SK-N-SH treated with all-trans-retinoic acid at 6 μM for 48 hours (cell line): Measurements from ENCODE around the gene NAGLU.

Experiments used
- ATAC-seq: fragments of 200-7000 bp; cut with Tn5 transposase; 3 replicates; pipeline ENCODE4 v1.9.1; 2020; ENCODE audit warnings: mild to moderate bottlenecking, moderate library complexity
- ARNTL ChIP-seq: fragments of 450-650 bp; formaldehyde crosslinking; IDR thresholded peaks from 2 replicates; pipeline ENCODE4 v1.5.0; 2020; ENCODE audit warnings: low read depth, mild to moderate bottlenecking, moderate library complexity, borderline replicate concordance
- BACH2 ChIP-seq: fragments of 250-450 bp; sonication (Bioruptor Pico); IDR thresholded peaks from 2 replicates; pipeline ENCODE4 v1.9.0; 2021; ENCODE audit warnings: mild to moderate bottlenecking, borderline replicate concordance
- CSDC2 ChIP-seq: fragments of 250-450 bp; sonication (Bioruptor Pico); IDR thresholded peaks from 2 replicates; pipeline ENCODE4 v1.5.0; 2020; ENCODE audit warnings: mild to moderate bottlenecking, moderate library complexity
- ESRRG ChIP-seq: fragments of 250-450 bp; sonication (Bioruptor Pico); IDR thresholded peaks from 2 replicates; pipeline ENCODE4 v1.6.1; 2021; ENCODE audit warnings: mild to moderate bottlenecking
- GLIS3 ChIP-seq: fragments of 250-450 bp; sonication (Bioruptor Pico); IDR thresholded peaks from 2 replicates; pipeline ENCODE4 v1.5.0; 2020; ENCODE audit warnings: mild to moderate bottlenecking, moderate library complexity
- ISL1 ChIP-seq: fragments of 250-450 bp; sonication (Bioruptor Pico); IDR thresholded peaks from 2 replicates; pipeline ENCODE4 v2.1.2; 2022; ENCODE audit warnings: mild to moderate bottlenecking, moderate library complexity
- OSR1 ChIP-seq: fragments of 250-450 bp; sonication (Bioruptor Pico); IDR thresholded peaks from 2 replicates; pipeline ENCODE4 v1.8.0; 2022; ENCODE audit warnings: moderate library complexity, mild to moderate bottlenecking, inconsistent platforms
- PPARA ChIP-seq: fragments of 250-450 bp; sonication (Bioruptor Pico); IDR thresholded peaks from 2 replicates; pipeline ENCODE4 v1.5.0; 2020; ENCODE audit warnings: mild to moderate bottlenecking, borderline replicate concordance
- RARB ChIP-seq: fragments of 250-450 bp; sonication (Bioruptor Pico); IDR thresholded peaks from 2 replicates; pipeline ENCODE4 v1.8.0; 2021; ENCODE audit warnings: mild to moderate bottlenecking, moderate library complexity
- SNAI2 ChIP-seq: fragments of 250-450 bp; sonication (Bioruptor Pico); IDR thresholded peaks from 2 replicates; pipeline ENCODE4 v1.5.0; 2020; ENCODE audit warnings: mild to moderate bottlenecking, moderate library complexity
- TCF4 ChIP-seq: fragments of 250-450 bp; sonication (Bioruptor Pico); IDR thresholded peaks from 2 replicates; pipeline ENCODE4 v1.8.0; 2021; ENCODE audit warnings: mild to moderate bottlenecking, moderate library complexity, borderline replicate concordance
- ZC3H10 ChIP-seq: fragments of 250-450 bp; sonication (Bioruptor Pico); IDR thresholded peaks from 2 replicates; pipeline ENCODE4 v1.5.1; 2021; ENCODE audit warnings: mild to moderate bottlenecking, moderate library complexity
- ZFP3 ChIP-seq: fragments of 250-450 bp; sonication (Bioruptor Pico); IDR thresholded peaks from 2 replicates; pipeline ENCODE4 v1.5.0; 2020; ENCODE audit warnings: mild to moderate bottlenecking, moderate library complexity
- ZFP30 ChIP-seq: fragments of 450-650 bp; formaldehyde crosslinking; IDR thresholded peaks from 2 replicates; pipeline ENCODE4 v1.5.0; 2022; ENCODE audit warnings: mild to moderate bottlenecking, moderate library complexity
- ZNF565 ChIP-seq: fragments of 450-650 bp; formaldehyde crosslinking; conservative IDR thresholded peaks from 2 replicates; pipeline ENCODE4 v1.5.0; 2020; ENCODE audit warnings: low read depth, mild to moderate bottlenecking, moderate library complexity
- ZNF70 ChIP-seq: fragments of 450-650 bp; formaldehyde crosslinking; IDR thresholded peaks from 2 replicates; pipeline ENCODE4 v1.5.0; 2020; ENCODE audit warnings: mild to moderate bottlenecking, moderate library complexity
- TF ChIP-seq, protein P1 (sequence below): fragments of 250-450 bp; sonication (Bioruptor Pico); IDR thresholded peaks from 2 replicates; pipeline ENCODE4 v1.8.0; 2020; ENCODE audit warnings: mild to moderate bottlenecking, moderate library complexity, borderline replicate concordance
- TF ChIP-seq, protein P2 (sequence below): fragments of 250-450 bp; sonication (Bioruptor Pico); IDR thresholded peaks from 2 replicates; pipeline ENCODE4 v1.5.1; 2021; ENCODE audit warnings: mild to moderate bottlenecking, moderate library complexity
- TF ChIP-seq, protein P3 (sequence below): fragments of 250-450 bp; sonication (Bioruptor Pico); IDR thresholded peaks from 2 replicates; pipeline ENCODE4 v1.5.1; 2020; ENCODE audit warnings: low read depth, mild to moderate bottlenecking, moderate library complexity
- TF ChIP-seq, protein P4 (sequence below): fragments of 250-450 bp; sonication (Bioruptor Pico); IDR thresholded peaks from 2 replicates; pipeline ENCODE4 v1.5.0; 2020; ENCODE audit warnings: mild to moderate bottlenecking, moderate library complexity
- TF ChIP-seq, protein P5 (sequence below): fragments of 250-450 bp; sonication (Bioruptor Pico); IDR thresholded peaks from 2 replicates; pipeline ENCODE4 v1.8.0; 2021; ENCODE audit warnings: low read depth, mild to moderate bottlenecking, moderate library complexity, borderline replicate concordance

Gene NAGLU

DNA sequence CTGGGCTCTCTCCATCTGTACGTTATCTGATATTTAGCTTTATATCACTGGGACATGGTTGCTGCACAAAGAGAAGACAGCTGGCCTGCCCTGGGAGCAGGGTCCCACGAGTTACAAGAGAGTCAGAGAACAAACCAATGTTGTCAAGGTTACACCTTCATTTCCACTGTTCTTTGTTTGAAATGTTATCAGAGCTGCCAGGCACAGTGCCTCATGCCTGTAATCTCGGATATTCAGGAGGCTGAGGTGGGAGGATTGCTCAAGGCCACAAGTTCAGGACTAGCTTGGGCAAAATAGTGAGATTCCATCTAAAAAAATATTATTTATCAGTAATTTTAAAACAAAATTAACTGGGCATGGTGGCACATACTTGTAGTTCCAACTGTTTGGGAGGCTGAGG is 42.7 kb upstream of the NAGLU start (continued):
- TF ChIP-seq, protein P1, sequence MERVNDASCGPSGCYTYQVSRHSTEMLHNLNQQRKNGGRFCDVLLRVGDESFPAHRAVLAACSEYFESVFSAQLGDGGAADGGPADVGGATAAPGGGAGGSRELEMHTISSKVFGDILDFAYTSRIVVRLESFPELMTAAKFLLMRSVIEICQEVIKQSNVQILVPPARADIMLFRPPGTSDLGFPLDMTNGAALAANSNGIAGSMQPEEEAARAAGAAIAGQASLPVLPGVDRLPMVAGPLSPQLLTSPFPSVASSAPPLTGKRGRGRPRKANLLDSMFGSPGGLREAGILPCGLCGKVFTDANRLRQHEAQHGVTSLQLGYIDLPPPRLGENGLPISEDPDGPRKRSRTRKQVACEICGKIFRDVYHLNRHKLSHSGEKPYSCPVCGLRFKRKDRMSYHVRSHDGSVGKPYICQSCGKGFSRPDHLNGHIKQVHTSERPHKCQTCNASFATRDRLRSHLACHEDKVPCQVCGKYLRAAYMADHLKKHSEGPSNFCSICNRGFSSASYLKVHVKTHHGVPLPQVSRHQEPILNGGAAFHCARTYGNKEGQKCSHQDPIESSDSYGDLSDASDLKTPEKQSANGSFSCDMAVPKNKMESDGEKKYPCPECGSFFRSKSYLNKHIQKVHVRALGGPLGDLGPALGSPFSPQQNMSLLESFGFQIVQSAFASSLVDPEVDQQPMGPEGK (CRISPR knock-in tag) = no peak
- TF ChIP-seq OSR1 (CRISPR knock-in tag) (no peak), BACH2 (no peak), ZNF565 (CRISPR knock-in tag) (no peak)

DNA sequence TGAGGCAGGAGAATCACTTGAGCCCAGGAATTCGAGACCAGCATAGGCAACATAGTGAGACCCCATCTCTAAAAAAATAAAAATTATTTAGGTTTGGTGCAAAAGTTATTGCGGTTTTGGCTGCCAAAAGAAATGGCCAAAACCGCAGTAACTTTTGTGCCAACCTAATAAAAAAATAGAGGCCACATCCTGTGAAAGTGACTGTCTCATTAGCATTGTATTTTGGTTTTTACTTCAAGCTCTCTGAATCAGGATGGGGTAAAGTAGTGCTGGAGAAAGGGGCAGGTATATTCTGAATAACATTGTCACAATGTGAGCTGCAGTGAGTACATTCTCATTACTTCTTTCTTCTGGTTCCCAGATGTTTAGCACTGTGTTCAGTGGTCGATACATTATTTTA is 41.4 kb upstream of the NAGLU start:
- no peak for ATAC-seq
- TF ChIP-seq CSDC2 (CRISPR knock-in tag) = no peak
- no peak for TF ChIP-seq ZNF565 (CRISPR knock-in tag)
- no peak for TF ChIP-seq TCF4
- TF ChIP-seq, protein P2, sequence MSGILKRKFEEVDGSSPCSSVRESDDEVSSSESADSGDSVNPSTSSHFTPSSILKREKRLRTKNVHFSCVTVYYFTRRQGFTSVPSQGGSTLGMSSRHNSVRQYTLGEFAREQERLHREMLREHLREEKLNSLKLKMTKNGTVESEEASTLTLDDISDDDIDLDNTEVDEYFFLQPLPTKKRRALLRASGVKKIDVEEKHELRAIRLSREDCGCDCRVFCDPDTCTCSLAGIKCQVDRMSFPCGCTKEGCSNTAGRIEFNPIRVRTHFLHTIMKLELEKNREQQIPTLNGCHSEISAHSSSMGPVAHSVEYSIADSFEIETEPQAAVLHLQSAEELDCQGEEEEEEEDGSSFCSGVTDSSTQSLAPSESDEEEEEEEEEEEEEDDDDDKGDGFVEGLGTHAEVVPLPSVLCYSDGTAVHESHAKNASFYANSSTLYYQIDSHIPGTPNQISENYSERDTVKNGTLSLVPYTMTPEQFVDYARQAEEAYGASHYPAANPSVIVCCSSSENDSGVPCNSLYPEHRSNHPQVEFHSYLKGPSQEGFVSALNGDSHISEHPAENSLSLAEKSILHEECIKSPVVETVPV (CRISPR knock-in tag) = no peak
- no peak for TF ChIP-seq GLIS3 (CRISPR knock-in tag)
- TF ChIP-seq ISL1 (CRISPR knock-in tag) = no peak
- no peak for TF ChIP-seq RARB (CRISPR knock-in tag)
- TF ChIP-seq ZC3H10 = no peak
- no peak for TF ChIP-seq PPARA
- TF ChIP-seq ZFP3 (CRISPR knock-in tag) = no peak
- no peak for TF ChIP-seq ESRRG
- no peak for TF ChIP-seq ZFP30
- TF ChIP-seq, all 23 proteins: peak for 0

DNA sequence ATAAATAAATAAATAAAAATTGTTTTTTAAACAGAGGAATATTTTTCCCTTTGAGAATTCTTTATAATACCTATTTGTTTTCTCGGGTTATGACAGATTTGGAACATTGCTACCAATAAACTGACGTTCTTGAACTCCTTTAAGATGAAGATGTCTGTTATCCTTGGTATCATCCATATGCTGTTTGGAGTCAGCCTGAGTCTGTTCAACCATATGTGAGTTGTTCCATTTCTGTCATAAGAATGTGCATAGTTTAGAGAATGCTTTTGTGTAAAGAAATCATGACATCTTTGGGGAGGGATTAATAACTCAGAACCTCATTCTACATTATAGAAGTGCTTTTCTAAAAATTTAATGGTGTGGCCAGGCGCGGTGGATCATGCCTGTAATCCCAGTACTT is 37.2 kb upstream of the NAGLU start:
- no peak for ATAC-seq
- TF ChIP-seq ISL1 (CRISPR knock-in tag) (no peak), ZNF70 (CRISPR knock-in tag) (no peak), BACH2 (no peak), ARNTL (CRISPR knock-in tag) (no peak), CSDC2 (CRISPR knock-in tag) (no peak), SNAI2 (no peak), ZFP30 (no peak), RARB (CRISPR knock-in tag) (no peak), OSR1 (CRISPR knock-in tag) (no peak), TCF4 (no peak), PPARA (no peak), ZC3H10 (no peak), ESRRG (no peak), GLIS3 (CRISPR knock-in tag) (no peak)
- TF ChIP-seq, protein P1 (CRISPR knock-in tag) = no peak
- TF ChIP-seq, protein P3, sequence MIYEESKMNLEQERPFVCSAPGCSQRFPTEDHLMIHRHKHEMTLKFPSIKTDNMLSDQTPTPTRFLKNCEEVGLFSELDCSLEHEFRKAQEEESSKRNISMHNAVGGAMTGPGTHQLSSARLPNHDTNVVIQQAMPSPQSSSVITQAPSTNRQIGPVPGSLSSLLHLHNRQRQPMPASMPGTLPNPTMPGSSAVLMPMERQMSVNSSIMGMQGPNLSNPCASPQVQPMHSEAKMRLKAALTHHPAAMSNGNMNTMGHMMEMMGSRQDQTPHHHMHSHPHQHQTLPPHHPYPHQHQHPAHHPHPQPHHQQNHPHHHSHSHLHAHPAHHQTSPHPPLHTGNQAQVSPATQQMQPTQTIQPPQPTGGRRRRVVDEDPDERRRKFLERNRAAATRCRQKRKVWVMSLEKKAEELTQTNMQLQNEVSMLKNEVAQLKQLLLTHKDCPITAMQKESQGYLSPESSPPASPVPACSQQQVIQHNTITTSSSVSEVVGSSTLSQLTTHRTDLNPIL (CRISPR knock-in tag) = no peak
- TF ChIP-seq, protein P4, sequence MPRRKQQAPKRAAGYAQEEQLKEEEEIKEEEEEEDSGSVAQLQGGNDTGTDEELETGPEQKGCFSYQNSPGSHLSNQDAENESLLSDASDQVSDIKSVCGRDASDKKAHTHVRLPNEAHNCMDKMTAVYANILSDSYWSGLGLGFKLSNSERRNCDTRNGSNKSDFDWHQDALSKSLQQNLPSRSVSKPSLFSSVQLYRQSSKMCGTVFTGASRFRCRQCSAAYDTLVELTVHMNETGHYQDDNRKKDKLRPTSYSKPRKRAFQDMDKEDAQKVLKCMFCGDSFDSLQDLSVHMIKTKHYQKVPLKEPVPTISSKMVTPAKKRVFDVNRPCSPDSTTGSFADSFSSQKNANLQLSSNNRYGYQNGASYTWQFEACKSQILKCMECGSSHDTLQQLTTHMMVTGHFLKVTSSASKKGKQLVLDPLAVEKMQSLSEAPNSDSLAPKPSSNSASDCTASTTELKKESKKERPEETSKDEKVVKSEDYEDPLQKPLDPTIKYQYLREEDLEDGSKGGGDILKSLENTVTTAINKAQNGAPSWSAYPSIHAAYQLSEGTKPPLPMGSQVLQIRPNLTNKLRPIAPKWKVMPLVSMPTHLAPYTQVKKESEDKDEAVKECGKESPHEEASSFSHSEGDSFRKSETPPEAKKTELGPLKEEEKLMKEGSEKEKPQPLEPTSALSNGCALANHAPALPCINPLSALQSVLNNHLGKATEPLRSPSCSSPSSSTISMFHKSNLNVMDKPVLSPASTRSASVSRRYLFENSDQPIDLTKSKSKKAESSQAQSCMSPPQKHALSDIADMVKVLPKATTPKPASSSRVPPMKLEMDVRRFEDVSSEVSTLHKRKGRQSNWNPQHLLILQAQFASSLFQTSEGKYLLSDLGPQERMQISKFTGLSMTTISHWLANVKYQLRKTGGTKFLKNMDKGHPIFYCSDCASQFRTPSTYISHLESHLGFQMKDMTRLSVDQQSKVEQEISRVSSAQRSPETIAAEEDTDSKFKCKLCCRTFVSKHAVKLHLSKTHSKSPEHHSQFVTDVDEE (CRISPR knock-in tag) = no peak
- TF ChIP-seq, protein P5, sequence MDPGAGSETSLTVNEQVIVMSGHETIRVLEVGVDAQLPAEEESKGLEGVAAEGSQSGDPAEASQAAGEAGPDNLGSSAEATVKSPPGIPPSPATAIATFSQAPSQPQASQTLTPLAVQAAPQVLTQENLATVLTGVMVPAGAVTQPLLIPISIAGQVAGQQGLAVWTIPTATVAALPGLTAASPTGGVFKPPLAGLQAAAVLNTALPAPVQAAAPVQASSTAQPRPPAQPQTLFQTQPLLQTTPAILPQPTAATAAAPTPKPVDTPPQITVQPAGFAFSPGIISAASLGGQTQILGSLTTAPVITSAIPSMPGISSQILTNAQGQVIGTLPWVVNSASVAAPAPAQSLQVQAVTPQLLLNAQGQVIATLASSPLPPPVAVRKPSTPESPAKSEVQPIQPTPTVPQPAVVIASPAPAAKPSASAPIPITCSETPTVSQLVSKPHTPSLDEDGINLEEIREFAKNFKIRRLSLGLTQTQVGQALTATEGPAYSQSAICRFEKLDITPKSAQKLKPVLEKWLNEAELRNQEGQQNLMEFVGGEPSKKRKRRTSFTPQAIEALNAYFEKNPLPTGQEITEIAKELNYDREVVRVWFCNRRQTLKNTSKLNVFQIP (CRISPR knock-in tag) = no peak
- TF ChIP-seq, protein P2 (CRISPR knock-in tag) = no peak
